Stimulated activated CD4-positive, alpha-beta T cell treated with anti-CD3 and anti-CD28 coated beads, Interleukin-4, amount 100 ng/mL, for 48 hours (primary cell): Measurements from ENCODE around the gene ADCY2.

Experiments used
- DNase-seq, 2 donors: peaks; one replicate each; pipeline ENCODE4 v3.0.0-alpha.2; 2020; ENCODE audit warnings: low read depth in 2 of 2

ADCY2 gene

GRCh38 chr5:7437836-7438235 lies 41.9 kb downstream of the ADCY2 start:
- no peak for DNase-seq

GRCh38 chr5:7445068-7445467 lies 49.1 kb downstream of the ADCY2 start:
- DNase-seq, result no peak

GRCh38 chr5:7445831-7446230 lies 49.9 kb downstream of the ADCY2 start:
- no peak for DNase-seq

- no peak for DNase-seq
Measured at GRCh38 chr5:7446913-7447312, 51.0 kb downstream of the ADCY2 start.

GRCh38 chr5:7453947-7454346 lies 58.0 kb downstream of the ADCY2 start:
- no peak for DNase-seq

GRCh38 chr5:7456206-7456605 lies 60.3 kb downstream of the ADCY2 start:
- DNase-seq, result no peak

GRCh38 chr5:7461371-7461770 lies 65.4 kb downstream of the ADCY2 start:
- no peak for DNase-seq

GRCh38 chr5:7462758-7463157 lies 66.8 kb downstream of the ADCY2 start:
- DNase-seq, result no peak

GRCh38 chr5:7464182-7464581 lies 68.2 kb downstream of the ADCY2 start:
- DNase-seq, result no peak

GRCh38 chr5:7467179-7467578 lies 71.2 kb downstream of the ADCY2 start:
- no peak for DNase-seq

- no peak for DNase-seq
Measured at GRCh38 chr5:7468742-7469141, 72.8 kb downstream of the ADCY2 start.

- no peak for DNase-seq
Measured at GRCh38 chr5:7471710-7472109, 75.8 kb downstream of the ADCY2 start.

- DNase-seq, result no peak
Measured at GRCh38 chr5:7473115-7473514, 77.2 kb downstream of the ADCY2 start.

- no peak for DNase-seq
Measured at GRCh38 chr5:7473668-7474215, 77.8 kb downstream of the ADCY2 start.

- DNase-seq, result no peak
Measured at GRCh38 chr5:7474821-7475403, 79.0 kb downstream of the ADCY2 start.

- DNase-seq, result no peak
Measured at GRCh38 chr5:7478459-7478858, 82.5 kb downstream of the ADCY2 start.

- no peak for DNase-seq
Measured at GRCh38 chr5:7488734-7489133, 92.8 kb downstream of the ADCY2 start.

- DNase-seq, result no peak
Measured at GRCh38 chr5:7492371-7492770, 96.4 kb downstream of the ADCY2 start.

GRCh38 chr5:7493081-7493480 lies 97.1 kb downstream of the ADCY2 start:
- DNase-seq, result no peak

GRCh38 chr5:7493622-7494021 lies 97.7 kb downstream of the ADCY2 start:
- DNase-seq, result no peak

GRCh38 chr5:7494481-7495130 lies 98.7 kb downstream of the ADCY2 start:
- DNase-seq, result no peak

GRCh38 chr5:7495131-7495517 lies 99.2 kb downstream of the ADCY2 start:
- no peak for DNase-seq

GRCh38 chr5:7500256-7500655 lies 104.3 kb downstream of the ADCY2 start:
- DNase-seq, result no peak

GRCh38 chr5:7501061-7501460 lies 105.1 kb downstream of the ADCY2 start:
- no peak for DNase-seq
